ENCODE results near the gene UBAC2. TPM values are rescaled to one million over a fixed set of nuclear protein-coding genes. Genes with fewer than 3 reads are reported as not detected.

The UBAC2 gene
- total RNA-seq, 1 donor from 2014 or later: 64.3 TPM

DNA sequence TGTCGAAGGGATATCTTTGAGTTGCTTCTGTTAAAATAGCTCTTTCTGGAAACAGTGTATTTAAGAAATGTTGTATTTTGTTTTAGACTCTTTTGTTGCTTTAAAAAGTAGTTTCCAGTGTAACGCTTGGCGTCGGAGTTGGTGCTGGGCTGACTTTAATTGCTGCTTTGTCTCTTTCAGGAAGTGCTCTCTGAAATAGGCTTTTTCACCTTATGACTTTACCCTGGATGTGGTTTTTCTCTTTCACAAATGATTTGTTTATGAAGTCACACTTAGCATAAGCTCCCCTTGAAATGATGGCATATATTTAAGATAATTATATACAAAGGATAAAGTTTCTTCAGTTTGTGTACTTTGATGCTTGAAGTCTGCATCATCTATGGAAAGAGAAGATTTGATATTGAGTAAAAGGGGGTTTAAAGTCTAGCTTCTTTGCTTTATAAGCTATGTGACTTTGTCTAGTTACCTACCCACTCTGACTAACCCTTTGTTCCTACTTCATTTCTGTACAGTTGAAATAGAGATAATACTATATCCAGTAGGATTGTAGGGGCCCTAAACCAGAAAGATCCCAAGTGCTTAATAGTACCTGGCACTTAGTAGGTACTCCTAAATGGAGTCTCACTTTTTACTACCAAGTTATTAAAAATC is 57.7 kb downstream of the UBAC2 start, which contains the start of gene GPR18:
TSS of gene GPR18 (minus strand) at position 170 of the 651 bp plus-strand sequence. CDS start 2,507 bp downstream, outside the sequence.
- TF ChIP-seq, protein P1, sequence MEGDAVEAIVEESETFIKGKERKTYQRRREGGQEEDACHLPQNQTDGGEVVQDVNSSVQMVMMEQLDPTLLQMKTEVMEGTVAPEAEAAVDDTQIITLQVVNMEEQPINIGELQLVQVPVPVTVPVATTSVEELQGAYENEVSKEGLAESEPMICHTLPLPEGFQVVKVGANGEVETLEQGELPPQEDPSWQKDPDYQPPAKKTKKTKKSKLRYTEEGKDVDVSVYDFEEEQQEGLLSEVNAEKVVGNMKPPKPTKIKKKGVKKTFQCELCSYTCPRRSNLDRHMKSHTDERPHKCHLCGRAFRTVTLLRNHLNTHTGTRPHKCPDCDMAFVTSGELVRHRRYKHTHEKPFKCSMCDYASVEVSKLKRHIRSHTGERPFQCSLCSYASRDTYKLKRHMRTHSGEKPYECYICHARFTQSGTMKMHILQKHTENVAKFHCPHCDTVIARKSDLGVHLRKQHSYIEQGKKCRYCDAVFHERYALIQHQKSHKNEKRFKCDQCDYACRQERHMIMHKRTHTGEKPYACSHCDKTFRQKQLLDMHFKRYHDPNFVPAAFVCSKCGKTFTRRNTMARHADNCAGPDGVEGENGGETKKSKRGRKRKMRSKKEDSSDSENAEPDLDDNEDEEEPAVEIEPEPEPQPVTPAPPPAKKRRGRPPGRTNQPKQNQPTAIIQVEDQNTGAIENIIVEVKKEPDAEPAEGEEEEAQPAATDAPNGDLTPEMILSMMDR (IDR thresholded peaks at IDR 0.05; ENCODE audit: unreplicated experiment): no peak
- no peak within 1 kb of the TSS for H3K27ac Mint-ChIP-seq

DNA sequence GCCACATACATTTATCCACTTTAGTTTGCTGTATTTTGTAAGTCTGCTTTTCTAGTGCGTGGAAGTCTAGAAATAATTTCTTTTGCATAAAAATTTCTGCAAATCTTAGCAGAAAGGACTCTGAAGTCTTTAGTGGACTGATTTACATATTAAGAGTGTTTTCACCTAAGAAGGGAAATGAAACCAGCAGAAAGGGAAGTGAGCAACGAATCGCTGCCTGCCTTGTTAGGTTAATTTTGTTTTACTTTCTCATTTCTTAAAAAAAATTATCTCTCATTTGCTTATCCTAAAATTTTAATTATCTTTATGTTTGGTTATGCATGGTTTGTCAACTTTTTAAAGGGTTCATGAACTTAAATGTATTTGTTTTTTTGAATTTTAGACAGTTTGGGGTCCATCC is 58.3 kb downstream of the UBAC2 start:
- H3K4me1 Mint-ChIP-seq: no peaks in the 10 kb centered on the region
- no peak overlapping the region for H3K27ac Mint-ChIP-seq
- H3K4me3 Mint-ChIP-seq: no peak overlapping the region
- H3K36me3 Mint-ChIP-seq: peaks cover 14% of the 10 kb centered on the region
- H3K9me3 Mint-ChIP-seq: no peaks in the 10 kb centered on the region
- TF ChIP-seq, protein P1 (IDR thresholded peaks at IDR 0.05; ENCODE audit: unreplicated experiment): no peak
- no peaks in the 10 kb centered on the region for H3K27me3 Mint-ChIP-seq (ENCODE audit: low read depth)
- DNase-seq (ENCODE audit: low spot score in 2 of 2, unreplicated experiment in 2 of 2): no peak

More for the DNA sequence above, 57.7 kb downstream of the UBAC2 start, which contains the start of gene GPR18:
- no peaks in the 10 kb centered on the region for H3K4me1 Mint-ChIP-seq
- no peak within 1 kb of the TSS for H3K4me3 Mint-ChIP-seq
- no peaks in the 10 kb centered on the region for H3K9me3 Mint-ChIP-seq
- H3K36me3 Mint-ChIP-seq: peaks cover 14% of the 10 kb centered on the region
- H3K27me3 Mint-ChIP-seq (ENCODE audit: low read depth): no peaks in the 10 kb centered on the region
- no peak for DNase-seq (ENCODE audit: low spot score in 2 of 2, unreplicated experiment in 2 of 2)

DNA sequence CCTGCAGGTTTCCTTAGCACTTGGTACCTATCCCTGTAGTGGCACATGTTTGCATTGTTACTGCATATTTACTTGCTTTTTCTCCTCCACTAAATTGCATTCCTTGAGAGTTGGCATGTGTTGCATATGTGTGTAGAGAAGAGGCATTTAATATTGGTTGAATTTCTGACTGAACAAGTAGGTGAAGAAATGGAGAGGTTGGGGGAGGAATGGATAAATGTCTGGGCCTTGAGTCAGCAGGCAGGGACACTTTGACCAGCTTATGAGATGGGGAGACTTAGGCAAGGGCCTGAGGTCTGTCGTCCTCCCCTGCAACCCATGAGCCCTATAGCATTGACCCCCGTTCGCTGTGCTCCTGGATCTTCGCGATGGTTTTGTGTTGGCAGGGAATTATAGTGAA is 59.6 kb downstream of the UBAC2 start:
- TF ChIP-seq, protein P1 (IDR thresholded peaks at IDR 0.05; ENCODE audit: unreplicated experiment): no peak
- no peak overlapping the region for H3K27ac Mint-ChIP-seq

DNA sequence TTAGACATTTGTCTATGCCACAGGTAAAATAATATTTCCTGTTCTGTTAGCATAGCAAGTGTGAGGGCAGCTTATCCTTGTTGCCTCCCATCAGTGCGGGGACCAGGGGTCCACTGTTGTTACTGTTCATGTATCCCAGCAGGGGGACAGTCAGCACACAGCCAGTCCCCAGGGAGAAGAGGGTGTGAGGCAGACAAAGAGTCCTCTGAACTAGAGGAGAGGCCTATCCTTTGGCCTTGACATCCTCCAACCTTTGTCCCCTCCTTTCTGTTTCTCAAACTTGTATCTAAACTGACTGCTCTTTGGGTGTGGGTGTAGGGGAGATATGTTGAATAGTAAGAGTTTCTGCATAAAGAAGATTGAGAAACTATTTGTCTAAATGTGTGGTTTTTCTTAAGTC is 60.4 kb downstream of the UBAC2 start:
- H3K4me3 Mint-ChIP-seq: no peak overlapping the region
- H3K27me3 Mint-ChIP-seq (ENCODE audit: low read depth): no peaks in the 10 kb centered on the region
- no peak overlapping the region for H3K27ac Mint-ChIP-seq
- TF ChIP-seq, protein P1 (IDR thresholded peaks at IDR 0.05; ENCODE audit: unreplicated experiment): no peak
- H3K36me3 Mint-ChIP-seq: peaks cover 3% of the 10 kb centered on the region
- no peaks in the 10 kb centered on the region for H3K4me1 Mint-ChIP-seq
- DNase-seq (ENCODE audit: low spot score in 2 of 2, unreplicated experiment in 2 of 2): no peak
- no peaks in the 10 kb centered on the region for H3K9me3 Mint-ChIP-seq

More for the DNA sequence above, 59.6 kb downstream of the UBAC2 start:
- Mint-ChIP-seq H3K4me1 (no peaks in the 10 kb centered on the region), H3K9me3 (no peaks in the 10 kb centered on the region), H3K27me3 (ENCODE audit: low read depth) (no peaks in the 10 kb centered on the region), H3K36me3 (peaks cover 8% of the 10 kb centered on the region), H3K4me3 (no peak overlapping the region)
- DNase-seq (ENCODE audit: low spot score in 2 of 2, unreplicated experiment in 2 of 2): no peak

DNA sequence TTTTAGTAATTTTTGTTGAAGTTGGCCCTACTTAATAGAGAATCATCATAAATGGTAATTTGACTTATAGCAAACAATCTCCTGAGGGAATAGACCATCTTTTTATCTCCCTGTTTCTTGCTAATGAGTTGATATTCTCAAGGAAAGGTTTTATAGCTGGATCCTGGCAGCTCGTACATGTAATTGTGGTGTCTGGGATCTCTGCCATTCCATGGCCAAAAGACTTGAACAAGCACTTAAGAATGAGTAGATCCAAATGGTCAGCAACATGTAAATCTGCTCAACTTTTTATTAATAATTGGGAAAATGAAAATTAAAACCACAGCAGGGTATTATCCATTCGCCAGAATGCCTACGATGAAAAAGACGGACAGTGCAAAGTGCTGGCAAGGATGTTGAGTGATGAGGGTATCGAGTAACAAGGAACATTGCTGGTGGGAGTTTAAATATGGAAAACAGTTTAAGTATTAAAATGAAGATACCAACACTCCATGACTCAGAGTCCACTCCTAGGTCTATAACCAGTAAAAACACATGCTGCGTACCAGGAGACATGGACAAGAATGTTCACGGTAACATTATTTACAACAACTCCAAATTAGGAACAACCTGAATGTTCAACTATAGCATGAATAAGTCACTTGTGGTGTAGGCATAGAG is 62.6 kb downstream of the UBAC2 start:
- H3K27ac Mint-ChIP-seq: no peak overlapping the region
- DNase-seq (ENCODE audit: low spot score in 2 of 2, unreplicated experiment in 2 of 2): no peak
- H3K27me3 Mint-ChIP-seq (ENCODE audit: low read depth): no peaks in the 10 kb centered on the region
- H3K9me3 Mint-ChIP-seq: no peaks in the 10 kb centered on the region
- TF ChIP-seq, protein P1 (IDR thresholded peaks at IDR 0.05; ENCODE audit: unreplicated experiment): no peak
- H3K4me1 Mint-ChIP-seq: no peaks in the 10 kb centered on the region
- H3K4me3 Mint-ChIP-seq: no peak overlapping the region
- H3K36me3 Mint-ChIP-seq: peaks cover 3% of the 10 kb centered on the region
